Measurements from ENCODE around the gene HS3ST5. TPM values are rescaled to one million over a fixed set of nuclear protein-coding genes. Genes with fewer than 3 reads are reported as not detected.

HS3ST5 gene
- total RNA-seq, 2 donors from 2014 or later: 0.34 TPM; not detected in 1

GRCh38 chr6:114042267-114043016 lies 300.4 kb downstream of the HS3ST5 start:
- 68% methylated on average over 7 of the region's 7 CpGs for WGBS
- intact Hi-C loops (cut with DNase I): no loop called here
- Histone ChIP-seq H3K27ac (no peak overlapping the region), H3K36me3 (no peaks in the 10 kb centered on the region), H3K9me3 (no peaks in the 10 kb centered on the region), H3K4me3 (no peak overlapping the region), H3K27me3 (replicated peaks; ENCODE audit: insufficient read depth) (no peaks in the 10 kb centered on the region), H3K4me1 (replicated peaks) (no peaks in the 10 kb centered on the region)
- no peak for TF ChIP-seq POLR2A (IDR thresholded peaks at IDR 0.05)
- no peak for TF ChIP-seq POLR2AphosphoS5 (IDR thresholded peaks at IDR 0.05)
- TF ChIP-seq CTCF (IDR thresholded peaks at IDR 0.05): no peak
- DNase-seq (ENCODE audit: low spot score): no peak

- H3K4me1 ChIP-seq (replicated peaks): no peaks in the 10 kb centered on the region
- WGBS: 83% methylated on average over 2 of the region's 2 CpGs
- TF ChIP-seq POLR2A (IDR thresholded peaks at IDR 0.05) (no peak), POLR2AphosphoS5 (IDR thresholded peaks at IDR 0.05) (no peak), CTCF (IDR thresholded peaks at IDR 0.05) (no peak)
- intact Hi-C loops (cut with DNase I): no loop called here
- H3K27ac ChIP-seq: no peak overlapping the region
- no peaks in the 10 kb centered on the region for H3K27me3 ChIP-seq (replicated peaks; ENCODE audit: insufficient read depth)
- H3K9me3 ChIP-seq: no peaks in the 10 kb centered on the region
- no peak for DNase-seq (ENCODE audit: low spot score)
- H3K36me3 ChIP-seq: no peaks in the 10 kb centered on the region
- H3K4me3 ChIP-seq: no peak overlapping the region
Observed at GRCh38 chr6:114040871-114041270, 302.0 kb downstream of the HS3ST5 start.

GRCh38 chr6:114039841-114040240 lies 303.0 kb downstream of the HS3ST5 start:
- intact Hi-C loops (cut with DNase I): no loop called here
- WGBS: 73% methylated on average over 2 of the region's 2 CpGs
- H3K4me3 ChIP-seq: no peak overlapping the region
- H3K9me3 ChIP-seq: no peaks in the 10 kb centered on the region
- DNase-seq (ENCODE audit: low spot score): no peak
- H3K27me3 ChIP-seq (replicated peaks; ENCODE audit: insufficient read depth): no peaks in the 10 kb centered on the region
- no peak overlapping the region for H3K27ac ChIP-seq
- no peaks in the 10 kb centered on the region for H3K4me1 ChIP-seq (replicated peaks)
- H3K36me3 ChIP-seq: no peaks in the 10 kb centered on the region
- TF ChIP-seq CTCF (IDR thresholded peaks at IDR 0.05) (no peak), POLR2AphosphoS5 (IDR thresholded peaks at IDR 0.05) (no peak)

GRCh38 chr6:114033606-114034005 lies 309.2 kb downstream of the HS3ST5 start:
- H3K9me3 ChIP-seq: no peaks in the 10 kb centered on the region
- no peaks in the 10 kb centered on the region for H3K27me3 ChIP-seq (replicated peaks; ENCODE audit: insufficient read depth)
- intact Hi-C loops (cut with DNase I): no loop called here
- no peak overlapping the region for H3K27ac ChIP-seq
- no peak for TF ChIP-seq POLR2AphosphoS5 (IDR thresholded peaks at IDR 0.05)
- TF ChIP-seq POLR2A (IDR thresholded peaks at IDR 0.05): no peak
- no peak for TF ChIP-seq CTCF (IDR thresholded peaks at IDR 0.05)
- no peak overlapping the region for H3K4me3 ChIP-seq
- DNase-seq (ENCODE audit: low spot score): no peak
- H3K36me3 ChIP-seq: no peaks in the 10 kb centered on the region
- H3K4me1 ChIP-seq (replicated peaks): no peaks in the 10 kb centered on the region

- intact Hi-C loops (cut with DNase I): no loop called here
Observed at GRCh38 chr6:114032721-114033120, 310.1 kb downstream of the HS3ST5 start.

More at GRCh38 chr6:114032721-114033120, 310.1 kb downstream of the HS3ST5 start:
- no peak for TF ChIP-seq CTCF (IDR thresholded peaks at IDR 0.05)
- no peak for TF ChIP-seq POLR2AphosphoS5 (IDR thresholded peaks at IDR 0.05)
- no peak for TF ChIP-seq POLR2A (IDR thresholded peaks at IDR 0.05)
- WGBS: 37% methylated on average over 3 of the region's 3 CpGs
- H3K9me3 ChIP-seq: no peaks in the 10 kb centered on the region
- H3K4me3 ChIP-seq: no peak overlapping the region
- no peaks in the 10 kb centered on the region for H3K36me3 ChIP-seq
- no peak for DNase-seq (ENCODE audit: low spot score)
- no peaks in the 10 kb centered on the region for H3K4me1 ChIP-seq (replicated peaks)
- H3K27ac ChIP-seq: no peak overlapping the region
- no peaks in the 10 kb centered on the region for H3K27me3 ChIP-seq (replicated peaks; ENCODE audit: insufficient read depth)

All from prostate gland (tissue), 2 donors.